A549 (cell line): ENCODE data around the gene MVB12B. TPM values are rescaled to one million over a fixed set of nuclear protein-coding genes. Genes with fewer than 3 reads are reported as not detected.

Source experiments
- ATAC-seq, 2 experiments: fragments of 200-7000 bp in 1 of 2; fragments of >200 bp in 1 of 2; cut with Nextera tagmentation in 1 of 2; cut with Tn5 transposase in 1 of 2; 3 replicates each; pipeline versions ENCODE4 v1.8.0 to v1.9.1; 2018 to 2020; ENCODE audit warnings: mild to moderate bottlenecking in 1 of 2, moderate library complexity in 1 of 2
- CTCF ChIA-PET: fragments of 300-600 bp; sonication (Branson Sonifier 250); formaldehyde crosslinking; extraction: SDS; loops from one replicate; lab custom pipeline; 2021; ENCODE audit warnings: antibody characterized with exemption, inconsistent platforms; lab: Yijun Ruan, JAX
- POLR2A ChIA-PET: fragments of 350-600 bp; formaldehyde crosslinking; extraction: SDS; loops from one replicate; lab custom pipeline; 2021; ENCODE audit warnings: antibody characterized with exemption, inconsistent platforms; lab: Yijun Ruan, JAX
- DNase-seq, 2 experiments: peaks; one replicate each; pipeline versions ENCODE4 v3.0.0 to v3.0.0-alpha.2; 2011 to 2016; ENCODE audit warnings: low read depth in 1 of 2, low spot score in 1 of 2
- FAIRE-seq: peaks from 2 replicates; lab custom pipeline; 2011; peaks lifted over from hg19 to GRCh38; lab: Jason Lieb, UNC
- H3K27ac ChIP-seq, 2 experiments: fragments of >200 bp; sonication (Bioruptor Twin); formaldehyde crosslinking; 3 replicates each; pipeline ENCODE4 v1.5.1; 2016 to 2017
- H3K4me1 ChIP-seq: fragments of >200 bp; sonication (Bioruptor Twin); formaldehyde crosslinking; 3 replicates; pipeline ENCODE4 v1.6.1; 2016
- H3K4me2 ChIP-seq: fragments of >200 bp; sonication (Bioruptor Twin); formaldehyde crosslinking; 3 replicates; pipeline ENCODE4 v1.6.1; 2016
- H3K4me3 ChIP-seq: fragments of >200 bp; sonication (Bioruptor Twin); formaldehyde crosslinking; 3 replicates; pipeline ENCODE4 v1.5.1; 2016
- H3K9me3 ChIP-seq: fragments of >200 bp; sonication (Bioruptor Twin); formaldehyde crosslinking; 3 replicates; pipeline ENCODE4 v1.6.1; 2016
- CBX2 ChIP-seq: fragments of 200-600 bp; sonication (generic); IDR thresholded peaks from 2 replicates; pipeline ENCODE4 v1.6.1; 2016; ENCODE audit warnings: low read depth, mild to moderate bottlenecking, borderline replicate concordance
- CBX8 ChIP-seq: fragments of 200-600 bp; sonication (generic); IDR thresholded peaks from 2 replicates; pipeline ENCODE4 v1.6.1; 2016
- CTCF ChIP-seq: fragments of >200 bp; sonication (Bioruptor Twin); formaldehyde crosslinking; IDR thresholded peaks from 3 replicates; pipeline ENCODE4 v1.5.1; 2016
- EHMT2 ChIP-seq: fragments of 200-600 bp; sonication (generic); IDR thresholded peaks from 2 replicates; pipeline ENCODE4 v1.6.1; 2016; ENCODE audit warnings: antibody characterized with exemption, low read depth, mild to moderate bottlenecking, moderate library complexity
- EP300 ChIP-seq, 2 experiments: fragments of >200 bp; sonication (Bioruptor Twin); formaldehyde crosslinking; IDR thresholded peaks; 2 replicates in 1 of 2; 3 replicates in 1 of 2; pipeline ENCODE4 v1.6.1; 2016 to 2017
- ESRRA ChIP-seq: fragments of 150-350 bp; IDR thresholded peaks from 2 replicates; pipeline ENCODE4 v1.6.1; 2014; ENCODE audit warnings: mild to moderate bottlenecking, low read length, borderline replicate concordance
- GATA3 ChIP-seq: IDR thresholded peaks from 2 replicates; pipeline ENCODE4 v1.6.1; 2012; ENCODE audit warnings: borderline replicate concordance
- HDAC2 ChIP-seq: fragments of 200-600 bp; sonication (generic); IDR thresholded peaks from 2 replicates; pipeline ENCODE4 v1.6.1; 2016
- HMGXB4 ChIP-seq: fragments of 250-450 bp; sonication (Bioruptor Pico); IDR thresholded peaks from 2 replicates; pipeline ENCODE4 v1.5.0; 2021; ENCODE audit warnings: mild to moderate bottlenecking, moderate library complexity, borderline replicate concordance
- MAFK ChIP-seq: fragments of 450-650 bp; IDR thresholded peaks from 2 replicates; pipeline ENCODE4 v1.6.1; 2014; ENCODE audit not compliant: partially characterized antibody
- MYC ChIP-seq: IDR thresholded peaks from 2 replicates; pipeline ENCODE4 v1.6.1; 2012; ENCODE audit warnings: mild to moderate bottlenecking, inconsistent platforms, low read length, improper control_type of control experiment, borderline replicate concordance
- POLR2A ChIP-seq: IDR thresholded peaks from 2 replicates; pipeline ENCODE4 v1.6.1; 2012; ENCODE audit warnings: mild to moderate bottlenecking, low read length
- POLR2AphosphoS2 ChIP-seq: conservative IDR thresholded peaks from 2 replicates; pipeline ENCODE4 v1.6.1; 2012; ENCODE audit warnings: low read length, improper control_type of control experiment, inconsistent platforms
- SREBF2 ChIP-seq: fragments of 450-650 bp; IDR thresholded peaks from 2 replicates; pipeline ENCODE4 v1.6.1; 2014; ENCODE audit warnings: mild to moderate bottlenecking, moderate library complexity
- ZNF302 ChIP-seq: fragments of 250-450 bp; sonication (Bioruptor Pico); IDR thresholded peaks from 2 replicates; pipeline ENCODE4 v1.9.0; 2021; ENCODE audit warnings: inconsistent platforms, mild to moderate bottlenecking, moderate library complexity
- ZSCAN20 ChIP-seq: fragments of 250-450 bp; sonication (Bioruptor Pico); IDR thresholded peaks from 2 replicates; pipeline ENCODE4 v1.8.0; 2022; ENCODE audit warnings: mild to moderate bottlenecking, moderate library complexity
- WGBS: methylation state at CpG from one replicate; pipeline ENCODE4 v1.1.6; 2017; ENCODE audit errors: missing lambda C conversion rate; 5-methylcytosine and 5-hydroxymethylcytosine counted together
- polyA plus RNA-seq, 4 experiments: library from polyadenylated mRNA; depleted of rRNA in 3 of 4; stranded (reverse); fragments of >200 nt; fragmentation: RNase III in 1 of 4; extraction: RNeasy Plus Mini Kit Qiagen cat#74134 plus additional on column Dnase treatment in 1 of 4; gene quantifications; 2 replicates in 3 of 4; 3 replicates in 1 of 4; pipeline ENCODE4 v1.2.3, GENCODE V29; 2011 to 2017
- TF ChIP-seq, protein P1 (sequence below): IDR thresholded peaks from 2 replicates; pipeline ENCODE4 v1.6.1; 2012; ENCODE audit warnings: low read depth, borderline replicate concordance
- TF ChIP-seq, protein P2 (sequence below): fragments of 200-600 bp; sonication (generic); IDR thresholded peaks from 2 replicates; pipeline ENCODE4 v1.6.1; 2016; ENCODE audit warnings: antibody characterized with exemption, mild to moderate bottlenecking, moderate library complexity
- TF ChIP-seq, protein P3 (sequence below): IDR thresholded peaks from 2 replicates; pipeline ENCODE4 v1.6.1; 2012

The MVB12B gene
- polyA plus RNA-seq, 2 of the 4 experiments (the other 2 are of a cell fraction) = 4.6 to 5.9 TPM

DNA sequence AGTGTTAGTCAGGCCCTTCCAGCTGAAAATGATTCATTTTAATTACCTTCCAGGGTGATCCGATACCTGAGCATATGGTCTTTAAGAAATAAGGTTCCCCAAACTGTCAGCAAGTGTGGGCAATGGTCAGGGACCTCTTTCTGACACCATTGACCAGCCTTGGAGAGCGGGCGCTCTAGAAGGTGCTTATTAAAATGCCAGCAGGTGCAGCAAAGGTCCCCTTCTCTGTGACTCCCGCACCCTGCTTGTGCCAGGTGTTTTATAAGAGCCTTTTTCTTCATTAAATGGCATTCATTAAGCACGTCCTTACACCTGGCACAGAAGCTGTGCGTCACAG is 85.3 kb downstream of the MVB12B start:
- ChIA-PET POLR2A (no interaction called here), CTCF (interaction anchor here (1.0 to 1.6 kb wide), 3 partner anchors 13 to 79 kb away, joined by 3 to 6 read pairs (median 4); no protein-coding TSS in a partner anchor)
- 95% methylated on average over 6 of the region's 6 CpGs for WGBS
- Histone ChIP-seq H3K27ac (no peak overlapping the region), H3K4me3 (no peak overlapping the region), H3K4me1 (peaks cover 4% of the 10 kb centered on the region; the same call in 1 of the 3 replicates), H3K4me2 (no peak overlapping the region), H3K9me3 (no peaks in the 10 kb centered on the region)
- FAIRE-seq (no peak), DNase-seq (no peak), ATAC-seq (no peak)
- TF ChIP-seq ZSCAN20 (no peak), EHMT2 (no peak), EP300 (IDR thresholded peaks at IDR 0.05) (no peak), SREBF2 (no peak), MAFK (no peak), ESRRA (no peak), ZNF302 (CRISPR knock-in tag) (no peak), HMGXB4 (no peak), HDAC2 (no peak), CTCF (no peak)
- TF ChIP-seq, protein P1, sequence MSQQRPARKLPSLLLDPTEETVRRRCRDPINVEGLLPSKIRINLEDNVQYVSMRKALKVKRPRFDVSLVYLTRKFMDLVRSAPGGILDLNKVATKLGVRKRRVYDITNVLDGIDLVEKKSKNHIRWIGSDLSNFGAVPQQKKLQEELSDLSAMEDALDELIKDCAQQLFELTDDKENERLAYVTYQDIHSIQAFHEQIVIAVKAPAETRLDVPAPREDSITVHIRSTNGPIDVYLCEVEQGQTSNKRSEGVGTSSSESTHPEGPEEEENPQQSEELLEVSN = no peak
- TF ChIP-seq, protein P2, sequence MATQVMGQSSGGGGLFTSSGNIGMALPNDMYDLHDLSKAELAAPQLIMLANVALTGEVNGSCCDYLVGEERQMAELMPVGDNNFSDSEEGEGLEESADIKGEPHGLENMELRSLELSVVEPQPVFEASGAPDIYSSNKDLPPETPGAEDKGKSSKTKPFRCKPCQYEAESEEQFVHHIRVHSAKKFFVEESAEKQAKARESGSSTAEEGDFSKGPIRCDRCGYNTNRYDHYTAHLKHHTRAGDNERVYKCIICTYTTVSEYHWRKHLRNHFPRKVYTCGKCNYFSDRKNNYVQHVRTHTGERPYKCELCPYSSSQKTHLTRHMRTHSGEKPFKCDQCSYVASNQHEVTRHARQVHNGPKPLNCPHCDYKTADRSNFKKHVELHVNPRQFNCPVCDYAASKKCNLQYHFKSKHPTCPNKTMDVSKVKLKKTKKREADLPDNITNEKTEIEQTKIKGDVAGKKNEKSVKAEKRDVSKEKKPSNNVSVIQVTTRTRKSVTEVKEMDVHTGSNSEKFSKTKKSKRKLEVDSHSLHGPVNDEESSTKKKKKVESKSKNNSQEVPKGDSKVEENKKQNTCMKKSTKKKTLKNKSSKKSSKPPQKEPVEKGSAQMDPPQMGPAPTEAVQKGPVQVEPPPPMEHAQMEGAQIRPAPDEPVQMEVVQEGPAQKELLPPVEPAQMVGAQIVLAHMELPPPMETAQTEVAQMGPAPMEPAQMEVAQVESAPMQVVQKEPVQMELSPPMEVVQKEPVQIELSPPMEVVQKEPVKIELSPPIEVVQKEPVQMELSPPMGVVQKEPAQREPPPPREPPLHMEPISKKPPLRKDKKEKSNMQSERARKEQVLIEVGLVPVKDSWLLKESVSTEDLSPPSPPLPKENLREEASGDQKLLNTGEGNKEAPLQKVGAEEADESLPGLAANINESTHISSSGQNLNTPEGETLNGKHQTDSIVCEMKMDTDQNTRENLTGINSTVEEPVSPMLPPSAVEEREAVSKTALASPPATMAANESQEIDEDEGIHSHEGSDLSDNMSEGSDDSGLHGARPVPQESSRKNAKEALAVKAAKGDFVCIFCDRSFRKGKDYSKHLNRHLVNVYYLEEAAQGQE = no peak

- CTCF ChIA-PET = interaction anchor here (1.0 to 1.6 kb wide), 2 partner anchors 14 to 78 kb away, joined by 3 to 6 read pairs; no protein-coding TSS in a partner anchor
Measured at GRCh38 chr9:126412905-126413304, 86.3 kb downstream of the MVB12B start.

More at GRCh38 chr9:126412905-126413304, 86.3 kb downstream of the MVB12B start:
- Histone ChIP-seq H3K4me3 (no peak overlapping the region), H3K9me3 (no peaks in the 10 kb centered on the region), H3K4me1 (peaks cover 10% of the 10 kb centered on the region; the same call in 1 of the 3 replicates), H3K4me2 (no peak overlapping the region), H3K27ac (no peak overlapping the region)
- no peak for FAIRE-seq
- WGBS = 86% methylated on average over 3 of the region's 3 CpGs
- TF ChIP-seq CBX8 (no peak), ZSCAN20 (no peak), MYC (no peak), CBX2 (no peak), GATA3 (no peak), POLR2A (no peak), POLR2AphosphoS2 (no peak)
- TF ChIP-seq, protein P3, sequence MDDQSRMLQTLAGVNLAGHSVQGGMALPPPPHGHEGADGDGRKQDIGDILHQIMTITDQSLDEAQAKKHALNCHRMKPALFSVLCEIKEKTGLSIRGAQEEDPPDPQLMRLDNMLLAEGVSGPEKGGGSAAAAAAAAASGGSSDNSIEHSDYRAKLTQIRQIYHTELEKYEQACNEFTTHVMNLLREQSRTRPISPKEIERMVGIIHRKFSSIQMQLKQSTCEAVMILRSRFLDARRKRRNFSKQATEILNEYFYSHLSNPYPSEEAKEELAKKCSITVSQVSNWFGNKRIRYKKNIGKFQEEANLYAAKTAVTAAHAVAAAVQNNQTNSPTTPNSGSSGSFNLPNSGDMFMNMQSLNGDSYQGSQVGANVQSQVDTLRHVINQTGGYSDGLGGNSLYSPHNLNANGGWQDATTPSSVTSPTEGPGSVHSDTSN = no peak
- POLR2A ChIA-PET = no interaction called here
- DNase-seq = no peak
- no peak for ATAC-seq
